Panc1 (cell line): Measurements from ENCODE around the gene MARCHF7. TPM values are rescaled to one million over a fixed set of nuclear protein-coding genes. Genes with fewer than 3 reads are reported as not detected.

Source experiments
- ATAC-seq: fragments of 200-7000 bp; cut with Tn5 transposase; 2 replicates; pipeline ENCODE4 v1.9.1; 2020; ENCODE audit warnings: mild to moderate bottlenecking, moderate library complexity
- BruUV-seq: library from RNA; stranded (reverse); fragments of 400-500 nt; replicated peaks from 2 replicates; lab custom pipeline; 2021; lab: Mats Ljungman, UMichigan
- CTCF ChIA-PET: fragments of 300-600 bp; sonication (Branson Sonifier 250); formaldehyde crosslinking; loops from one replicate; lab custom pipeline; 2022; ENCODE audit warnings: antibody characterized with exemption; lab: Charles Lee
- POLR2A ChIA-PET: fragments of 300-600 bp; sonication (Branson Sonifier 250); formaldehyde crosslinking; loops from one replicate; lab custom pipeline; 2022; ENCODE audit warnings: antibody characterized with exemption; lab: Charles Lee
- DNase-seq: peaks from one replicate; pipeline ENCODE4 v3.0.0-alpha.2; 2010; ENCODE audit warnings: low read depth, low spot score
- H3K27ac ChIP-seq: 2 replicates; pipeline ENCODE4 v1.5.1; 2011; ENCODE audit warnings: mild to moderate bottlenecking, low read length, inconsistent platforms
- H3K27me3 ChIP-seq: fragments of 200-500 bp; sonication (Bioruptor generic); 2 replicates; pipeline ENCODE4 v1.6.0; 2014; ENCODE audit warnings: low read length, inconsistent platforms; ENCODE audit not compliant: control insufficient read depth, insufficient read depth
- H3K36me3 ChIP-seq: fragments of 200-500 bp; sonication (Bioruptor generic); 2 replicates; pipeline ENCODE4 v1.5.1; 2014; ENCODE audit warnings: inconsistent platforms, mild to moderate bottlenecking, low read length, moderate library complexity; ENCODE audit not compliant: control insufficient read depth, insufficient read depth
- H3K4me1 ChIP-seq: 2 replicates; pipeline ENCODE4 v1.5.1; 2011; ENCODE audit warnings: inconsistent platforms, mild to moderate bottlenecking, low read length, moderate library complexity; ENCODE audit not compliant: control insufficient read depth, insufficient read depth
- H3K4me3 ChIP-seq, 2 experiments: 2 replicates each; pipeline ENCODE4 v1.5.1; 2011 to 2012; ENCODE audit warnings: low read depth in 2 of 2, low read length in 2 of 2, mild to moderate bottlenecking in 2 of 2, inconsistent platforms in 1 of 2, moderate library complexity in 1 of 2
- H3K9me3 ChIP-seq: fragments of 200-500 bp; sonication (Bioruptor generic); 2 replicates; pipeline ENCODE4 v1.5.1; 2014; ENCODE audit warnings: low read depth, mild to moderate bottlenecking, inconsistent platforms, low read length, moderate library complexity; ENCODE audit not compliant: control insufficient read depth, insufficient read depth
- POLR2AphosphoS5 ChIP-seq: IDR thresholded peaks from 2 replicates; pipeline ENCODE4 v1.6.1; 2012; ENCODE audit warnings: mild to moderate bottlenecking, low read depth, low read length, moderate library complexity
- SIN3A ChIP-seq: IDR thresholded peaks from 2 replicates; pipeline ENCODE4 v1.6.1; 2012; ENCODE audit warnings: low read depth, mild to moderate bottlenecking, low read length, moderate library complexity, borderline replicate concordance; ENCODE audit not compliant: insufficient read depth
- TCF7L2 ChIP-seq: IDR thresholded peaks from 2 replicates; pipeline ENCODE4 v1.6.1; 2011; ENCODE audit warnings: mild to moderate bottlenecking, low read depth, low read length, inconsistent platforms
- in situ Hi-C: cut with HindIII; loops from 2 replicates; pipeline ENCODE4 v1.10.0; 2016; ENCODE audit warnings: low sequenced_read_pairs, low pct_unique_long_range_greater_than_20kb
- intact Hi-C: fragments of 100-400 bp; cut with micrococcal nuclease; formaldehyde crosslinking; loops from one replicate; pipeline ENCODE4 v1.10.0; 2022; ENCODE audit not compliant: unreplicated experiment
- total RNA-seq: library from RNA; stranded (reverse); gene quantifications from one replicate; pipeline ENCODE4 v1.2.1, GENCODE V29; 2021; ENCODE audit not compliant: unreplicated experiment
- TF ChIP-seq, protein P1 (sequence below): fragments of 450-650 bp; IDR thresholded peaks from 2 replicates; pipeline ENCODE4 v1.5.1; 2017; ENCODE audit warnings: mild to moderate bottlenecking
- TF ChIP-seq, protein P2 (sequence below), 2 experiments: IDR thresholded peaks; 2 replicates each; pipeline ENCODE4 v1.6.1; 2011 to 2012; ENCODE audit warnings: low read depth in 2 of 2, control low read depth in 1 of 2, low read length in 1 of 2, mild to moderate bottlenecking in 1 of 2, moderate library complexity in 1 of 2; ENCODE audit not compliant: insufficient read depth in 1 of 2

Gene MARCHF7
- total RNA-seq, 1 experiment from 2014 or later, result 85.7 TPM

DNA sequence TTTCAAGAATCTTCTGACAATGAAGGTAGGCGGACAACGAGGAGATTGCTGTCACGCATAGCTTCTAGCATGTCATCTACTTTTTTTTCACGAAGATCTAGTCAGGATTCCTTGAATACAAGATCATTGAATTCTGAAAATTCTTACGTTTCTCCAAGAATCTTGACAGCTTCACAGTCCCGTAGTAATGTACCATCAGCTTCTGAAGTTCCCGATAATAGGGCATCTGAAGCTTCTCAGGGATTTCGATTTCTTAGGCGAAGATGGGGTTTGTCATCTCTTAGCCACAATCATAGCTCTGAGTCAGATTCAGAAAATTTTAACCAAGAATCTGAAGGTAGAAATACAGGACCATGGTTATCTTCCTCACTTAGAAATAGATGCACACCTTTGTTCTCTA is 35.8 kb downstream of the MARCHF7 start:
- ChIA-PET CTCF (no interaction called here), POLR2A (no interaction called here)
- Histone ChIP-seq H3K27me3 (no peaks in the 10 kb centered on the region), H3K27ac (no peak overlapping the region), H3K4me1 (no peaks in the 10 kb centered on the region; the same call in 1 of the 2 replicates), H3K4me3 (no peak overlapping the region), H3K9me3 (no peaks in the 10 kb centered on the region), H3K36me3 (peaks cover 63% of the 10 kb centered on the region)
- in situ Hi-C loops (no loop called here), intact Hi-C loops (no loop called here)
- no TSS peak for BruUV-seq
- ATAC-seq (no peak), DNase-seq (no peak)
- TF ChIP-seq SIN3A (no peak), POLR2AphosphoS5 (no peak), TCF7L2 (no peak)
- TF ChIP-seq, protein P1, sequence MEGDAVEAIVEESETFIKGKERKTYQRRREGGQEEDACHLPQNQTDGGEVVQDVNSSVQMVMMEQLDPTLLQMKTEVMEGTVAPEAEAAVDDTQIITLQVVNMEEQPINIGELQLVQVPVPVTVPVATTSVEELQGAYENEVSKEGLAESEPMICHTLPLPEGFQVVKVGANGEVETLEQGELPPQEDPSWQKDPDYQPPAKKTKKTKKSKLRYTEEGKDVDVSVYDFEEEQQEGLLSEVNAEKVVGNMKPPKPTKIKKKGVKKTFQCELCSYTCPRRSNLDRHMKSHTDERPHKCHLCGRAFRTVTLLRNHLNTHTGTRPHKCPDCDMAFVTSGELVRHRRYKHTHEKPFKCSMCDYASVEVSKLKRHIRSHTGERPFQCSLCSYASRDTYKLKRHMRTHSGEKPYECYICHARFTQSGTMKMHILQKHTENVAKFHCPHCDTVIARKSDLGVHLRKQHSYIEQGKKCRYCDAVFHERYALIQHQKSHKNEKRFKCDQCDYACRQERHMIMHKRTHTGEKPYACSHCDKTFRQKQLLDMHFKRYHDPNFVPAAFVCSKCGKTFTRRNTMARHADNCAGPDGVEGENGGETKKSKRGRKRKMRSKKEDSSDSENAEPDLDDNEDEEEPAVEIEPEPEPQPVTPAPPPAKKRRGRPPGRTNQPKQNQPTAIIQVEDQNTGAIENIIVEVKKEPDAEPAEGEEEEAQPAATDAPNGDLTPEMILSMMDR, result no peak
- TF ChIP-seq, protein P2, sequence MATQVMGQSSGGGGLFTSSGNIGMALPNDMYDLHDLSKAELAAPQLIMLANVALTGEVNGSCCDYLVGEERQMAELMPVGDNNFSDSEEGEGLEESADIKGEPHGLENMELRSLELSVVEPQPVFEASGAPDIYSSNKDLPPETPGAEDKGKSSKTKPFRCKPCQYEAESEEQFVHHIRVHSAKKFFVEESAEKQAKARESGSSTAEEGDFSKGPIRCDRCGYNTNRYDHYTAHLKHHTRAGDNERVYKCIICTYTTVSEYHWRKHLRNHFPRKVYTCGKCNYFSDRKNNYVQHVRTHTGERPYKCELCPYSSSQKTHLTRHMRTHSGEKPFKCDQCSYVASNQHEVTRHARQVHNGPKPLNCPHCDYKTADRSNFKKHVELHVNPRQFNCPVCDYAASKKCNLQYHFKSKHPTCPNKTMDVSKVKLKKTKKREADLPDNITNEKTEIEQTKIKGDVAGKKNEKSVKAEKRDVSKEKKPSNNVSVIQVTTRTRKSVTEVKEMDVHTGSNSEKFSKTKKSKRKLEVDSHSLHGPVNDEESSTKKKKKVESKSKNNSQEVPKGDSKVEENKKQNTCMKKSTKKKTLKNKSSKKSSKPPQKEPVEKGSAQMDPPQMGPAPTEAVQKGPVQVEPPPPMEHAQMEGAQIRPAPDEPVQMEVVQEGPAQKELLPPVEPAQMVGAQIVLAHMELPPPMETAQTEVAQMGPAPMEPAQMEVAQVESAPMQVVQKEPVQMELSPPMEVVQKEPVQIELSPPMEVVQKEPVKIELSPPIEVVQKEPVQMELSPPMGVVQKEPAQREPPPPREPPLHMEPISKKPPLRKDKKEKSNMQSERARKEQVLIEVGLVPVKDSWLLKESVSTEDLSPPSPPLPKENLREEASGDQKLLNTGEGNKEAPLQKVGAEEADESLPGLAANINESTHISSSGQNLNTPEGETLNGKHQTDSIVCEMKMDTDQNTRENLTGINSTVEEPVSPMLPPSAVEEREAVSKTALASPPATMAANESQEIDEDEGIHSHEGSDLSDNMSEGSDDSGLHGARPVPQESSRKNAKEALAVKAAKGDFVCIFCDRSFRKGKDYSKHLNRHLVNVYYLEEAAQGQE (IDR thresholded peaks at IDR 0.05; ENCODE audit: insufficient read depth in 1 of 2, low read depth in 2 of 2, low read length in 1 of 2), result no peak

DNA sequence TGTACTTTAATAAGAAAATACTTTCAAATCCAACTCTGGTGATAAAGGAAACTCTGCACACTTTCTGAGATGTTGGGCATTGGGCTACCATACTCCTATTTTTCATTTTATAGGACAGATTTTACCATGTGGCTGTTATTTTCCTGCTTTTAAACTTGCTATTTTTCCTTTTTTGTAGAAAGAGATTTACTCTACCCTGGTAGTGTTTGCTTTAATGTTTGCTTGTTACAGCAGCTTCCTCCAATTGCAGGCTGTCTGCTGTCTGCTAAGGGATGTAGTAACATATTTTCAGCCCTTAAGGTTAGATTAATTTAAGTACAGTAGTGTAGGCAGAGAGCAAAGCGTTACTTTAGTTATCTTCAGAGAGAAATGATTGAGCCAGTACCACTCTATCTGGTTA is 38.6 kb downstream of the MARCHF7 start:
- Histone ChIP-seq H3K27me3 (no peaks in the 10 kb centered on the region), H3K4me1 (peaks cover 5% of the 10 kb centered on the region; the same call in 1 of the 2 replicates), H3K9me3 (no peaks in the 10 kb centered on the region), H3K4me3 (no peak overlapping the region), H3K36me3 (peaks cover 46% of the 10 kb centered on the region), H3K27ac (no peak overlapping the region)
- DNase-seq, result no peak
- POLR2A ChIA-PET, result no interaction called here
- CTCF ChIA-PET, result no interaction called here
- BruUV-seq, result no TSS peak
- no peak for ATAC-seq
- in situ Hi-C loops (no loop called here), intact Hi-C loops (no loop called here)
- no peak for TF ChIP-seq POLR2AphosphoS5
- TF ChIP-seq, protein P1, result no peak
- TF ChIP-seq, protein P2 (IDR thresholded peaks at IDR 0.05; ENCODE audit: insufficient read depth in 1 of 2, low read depth in 2 of 2, low read length in 1 of 2), result no peak
- TF ChIP-seq TCF7L2, result no peak
- no peak for TF ChIP-seq SIN3A
